ENCODE measurements around the gene CD247. TPM values are rescaled to one million over a fixed set of nuclear protein-coding genes. Genes with fewer than 3 reads are reported as not detected.

Gene CD247
- total RNA-seq, 2 donors from 2014 or later = 0.96 TPM; not detected in 1

DNA sequence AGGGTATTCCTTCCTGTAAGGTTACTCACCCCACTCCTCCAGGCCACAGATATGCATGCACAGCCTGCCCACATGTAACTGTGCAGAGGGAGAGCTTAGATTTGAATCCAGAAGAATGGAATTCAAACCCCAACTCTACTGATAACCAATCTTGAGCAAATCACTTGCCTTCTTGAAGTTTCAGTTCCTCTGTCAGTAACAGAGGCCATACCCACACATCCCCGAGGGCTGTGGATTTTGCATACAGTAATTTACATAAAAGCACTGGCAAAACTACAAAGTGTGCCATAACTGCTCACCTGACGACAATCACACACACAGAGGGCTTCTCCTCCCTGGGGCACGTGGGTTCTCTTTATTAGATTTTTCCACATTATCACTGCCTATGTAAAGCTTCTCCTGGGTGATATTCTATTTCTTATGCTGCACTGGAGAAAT is 18.6 kb downstream of the CD247 start:
- intact Hi-C loops (cut with DNase I) = no loop called here
- no peak for DNase-seq (ENCODE audit: low spot score)
- 49% methylated on average over 3 of the region's 3 CpGs for WGBS
- peaks cover 2% of the 10 kb centered on the region for H3K27me3 ChIP-seq (replicated peaks; ENCODE audit: insufficient read depth)
- H3K4me1 ChIP-seq (replicated peaks) = no peaks in the 10 kb centered on the region
- TF ChIP-seq POLR2A (IDR thresholded peaks at IDR 0.05) = no peak
- no peak overlapping the region for H3K4me3 ChIP-seq
- H3K36me3 ChIP-seq = no peaks in the 10 kb centered on the region
- no peak overlapping the region for H3K27ac ChIP-seq
- H3K9me3 ChIP-seq = no peaks in the 10 kb centered on the region

DNA sequence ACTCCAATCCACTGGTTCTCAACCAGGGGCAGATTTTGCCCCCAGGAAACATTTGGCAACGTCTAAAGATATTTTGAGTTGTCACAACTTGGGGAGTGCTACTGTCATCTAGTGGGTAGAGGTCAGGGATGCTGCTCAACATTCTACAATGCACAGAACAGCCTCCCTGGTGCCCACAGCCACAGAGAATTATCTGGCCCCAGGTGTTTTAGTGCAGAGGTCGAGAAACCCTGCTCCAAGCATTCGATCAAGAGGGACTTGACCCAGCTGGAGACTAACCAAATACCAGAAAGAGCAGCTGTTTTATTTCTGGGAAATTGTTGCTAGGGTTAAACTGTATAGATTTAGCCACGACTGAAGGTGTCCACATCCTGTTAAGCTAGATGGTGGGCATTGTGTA is 19.2 kb downstream of the CD247 start:
- Histone ChIP-seq H3K4me3 (no peak overlapping the region), H3K27ac (no peak overlapping the region), H3K36me3 (no peaks in the 10 kb centered on the region), H3K9me3 (no peaks in the 10 kb centered on the region), H3K4me1 (replicated peaks) (no peaks in the 10 kb centered on the region), H3K27me3 (replicated peaks; ENCODE audit: insufficient read depth) (peaks cover 2% of the 10 kb centered on the region)
- intact Hi-C loops (cut with DNase I) = no loop called here
- TF ChIP-seq, protein P1, sequence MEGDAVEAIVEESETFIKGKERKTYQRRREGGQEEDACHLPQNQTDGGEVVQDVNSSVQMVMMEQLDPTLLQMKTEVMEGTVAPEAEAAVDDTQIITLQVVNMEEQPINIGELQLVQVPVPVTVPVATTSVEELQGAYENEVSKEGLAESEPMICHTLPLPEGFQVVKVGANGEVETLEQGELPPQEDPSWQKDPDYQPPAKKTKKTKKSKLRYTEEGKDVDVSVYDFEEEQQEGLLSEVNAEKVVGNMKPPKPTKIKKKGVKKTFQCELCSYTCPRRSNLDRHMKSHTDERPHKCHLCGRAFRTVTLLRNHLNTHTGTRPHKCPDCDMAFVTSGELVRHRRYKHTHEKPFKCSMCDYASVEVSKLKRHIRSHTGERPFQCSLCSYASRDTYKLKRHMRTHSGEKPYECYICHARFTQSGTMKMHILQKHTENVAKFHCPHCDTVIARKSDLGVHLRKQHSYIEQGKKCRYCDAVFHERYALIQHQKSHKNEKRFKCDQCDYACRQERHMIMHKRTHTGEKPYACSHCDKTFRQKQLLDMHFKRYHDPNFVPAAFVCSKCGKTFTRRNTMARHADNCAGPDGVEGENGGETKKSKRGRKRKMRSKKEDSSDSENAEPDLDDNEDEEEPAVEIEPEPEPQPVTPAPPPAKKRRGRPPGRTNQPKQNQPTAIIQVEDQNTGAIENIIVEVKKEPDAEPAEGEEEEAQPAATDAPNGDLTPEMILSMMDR (IDR thresholded peaks at IDR 0.05) = no peak
- TF ChIP-seq POLR2A (IDR thresholded peaks at IDR 0.05) = no peak
- TF ChIP-seq POLR2AphosphoS5 (IDR thresholded peaks at IDR 0.05) = no peak
- no peak for DNase-seq (ENCODE audit: low spot score)
- 71% methylated on average over 4 of the region's 4 CpGs for WGBS

DNA sequence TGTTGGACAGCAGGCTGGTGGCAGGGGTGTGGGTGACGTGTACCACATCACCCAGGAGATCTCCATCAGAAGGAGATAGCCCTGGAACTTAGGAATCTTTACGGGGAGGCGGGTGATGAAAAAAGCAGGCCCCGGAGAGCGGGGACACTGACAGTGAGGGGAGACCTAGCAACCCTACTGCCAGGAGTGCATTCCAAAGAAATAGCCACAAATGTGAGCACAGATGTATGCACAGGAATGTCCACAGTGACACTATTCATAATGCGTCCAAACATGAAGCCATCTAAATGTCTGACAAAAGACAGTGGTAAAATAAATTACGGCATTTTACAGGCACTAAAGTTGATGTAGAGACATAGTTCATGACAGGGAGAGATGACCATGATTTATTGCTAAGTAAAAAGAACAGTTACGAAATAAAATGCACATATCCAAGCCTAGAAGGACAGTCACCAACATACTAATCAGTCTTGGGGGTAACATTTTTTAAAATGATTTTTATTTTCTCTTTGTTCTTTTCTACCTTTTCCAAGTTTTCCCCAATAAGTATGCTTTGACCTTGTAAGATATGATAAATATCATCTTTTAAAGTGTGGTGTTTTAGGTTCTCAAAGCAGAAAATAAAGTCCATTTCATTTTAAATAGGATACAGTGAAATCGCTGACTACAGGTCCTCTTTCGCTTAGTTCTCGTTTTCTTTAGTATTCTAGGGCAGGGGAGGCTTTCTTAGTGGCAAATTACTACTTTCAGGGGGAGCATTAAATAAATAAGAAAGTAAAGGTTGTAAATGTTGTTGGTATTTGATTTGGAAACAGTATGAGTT is 21.3 kb downstream of the CD247 start:
- 65% methylated on average over 11 of the region's 11 CpGs for WGBS
- DNase-seq (ENCODE audit: low spot score) = no peak
- no peaks in the 10 kb centered on the region for H3K9me3 ChIP-seq
- no peaks in the 10 kb centered on the region for H3K36me3 ChIP-seq
- TF ChIP-seq POLR2A (IDR thresholded peaks at IDR 0.05) = no peak
- TF ChIP-seq, protein P1 (IDR thresholded peaks at IDR 0.05) = no peak
- TF ChIP-seq POLR2AphosphoS5 (IDR thresholded peaks at IDR 0.05) = no peak
- no peaks in the 10 kb centered on the region for H3K4me1 ChIP-seq (replicated peaks)
- intact Hi-C loops (cut with DNase I) = no loop called here
- H3K4me3 ChIP-seq = no peak overlapping the region
- H3K27ac ChIP-seq = no peak overlapping the region
- H3K27me3 ChIP-seq (replicated peaks; ENCODE audit: insufficient read depth) = peaks cover 2% of the 10 kb centered on the region

DNA sequence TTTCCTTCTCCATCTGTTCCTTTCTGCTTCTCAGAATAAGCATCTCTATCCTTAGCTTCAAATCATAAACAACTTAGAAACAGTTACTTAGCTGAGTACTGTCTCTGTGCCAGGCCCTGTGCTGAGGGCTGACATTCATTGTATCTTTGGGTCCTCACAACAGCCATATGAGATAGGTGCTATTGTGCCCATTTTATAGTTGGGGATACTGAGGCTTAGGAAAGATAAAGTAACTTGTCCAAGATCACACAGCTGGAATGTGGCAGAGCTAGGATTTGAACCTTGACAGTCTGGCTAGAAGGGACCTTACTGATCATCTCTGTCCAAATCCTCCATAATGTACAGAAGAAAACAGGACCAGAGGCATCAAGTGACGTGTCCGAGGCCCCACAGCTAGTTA is 25.0 kb downstream of the CD247 start:
- H3K4me1 ChIP-seq (replicated peaks) = no peaks in the 10 kb centered on the region
- 100% methylated on average over 2 of the region's 2 CpGs for WGBS
- no peak for DNase-seq (ENCODE audit: low spot score)
- intact Hi-C loops (cut with DNase I) = no loop called here
- H3K9me3 ChIP-seq = no peaks in the 10 kb centered on the region
- H3K27ac ChIP-seq = no peak overlapping the region
- no peaks in the 10 kb centered on the region for H3K27me3 ChIP-seq (replicated peaks; ENCODE audit: insufficient read depth)
- H3K4me3 ChIP-seq = no peak overlapping the region
- TF ChIP-seq, protein P1 (IDR thresholded peaks at IDR 0.05) = no peak
- TF ChIP-seq POLR2A (IDR thresholded peaks at IDR 0.05) = no peak
- TF ChIP-seq POLR2AphosphoS5 (IDR thresholded peaks at IDR 0.05) = no peak
- H3K36me3 ChIP-seq = no peaks in the 10 kb centered on the region

DNA sequence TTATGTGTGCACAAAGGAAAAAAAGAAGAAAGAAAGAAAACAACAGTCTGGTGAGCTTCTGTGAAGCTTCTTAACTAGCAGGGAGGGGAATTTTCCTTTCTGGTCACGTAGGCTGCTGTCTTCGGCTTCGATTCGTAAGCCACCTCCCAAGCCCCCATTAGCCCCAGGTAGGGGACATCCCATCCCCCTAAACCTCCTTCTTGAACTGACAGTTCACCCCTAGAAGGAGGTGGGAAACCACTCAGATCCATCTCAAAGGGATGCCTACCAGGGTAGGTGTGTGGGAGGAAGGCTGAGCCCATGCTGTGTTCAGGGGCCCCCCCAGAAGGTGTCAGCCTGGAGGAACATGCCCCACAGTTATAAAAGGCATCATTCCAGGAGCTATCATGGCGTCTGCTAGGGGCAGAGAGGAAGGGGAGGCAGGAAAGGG is 25.8 kb downstream of the CD247 start:
- H3K27ac ChIP-seq = no peak overlapping the region
- no peak for DNase-seq (ENCODE audit: low spot score)
- TF ChIP-seq POLR2A (IDR thresholded peaks at IDR 0.05) (no peak), POLR2AphosphoS5 (IDR thresholded peaks at IDR 0.05) (no peak)
- TF ChIP-seq, protein P1 (IDR thresholded peaks at IDR 0.05) = no peak
- H3K9me3 ChIP-seq = no peaks in the 10 kb centered on the region
- 74% methylated on average over 5 of the region's 5 CpGs for WGBS
- H3K27me3 ChIP-seq (replicated peaks; ENCODE audit: insufficient read depth) = no peaks in the 10 kb centered on the region
- intact Hi-C loops (cut with DNase I) = no loop called here
- H3K36me3 ChIP-seq = no peaks in the 10 kb centered on the region
- H3K4me3 ChIP-seq = no peak overlapping the region
- no peaks in the 10 kb centered on the region for H3K4me1 ChIP-seq (replicated peaks)

Data from prostate gland (tissue), 2 donors.